HFFc6 (cell line): ENCODE data around the gene RUBCNL. TPM values are rescaled to one million over a fixed set of nuclear protein-coding genes. Genes with fewer than 3 reads are reported as not detected.

Experiments used
- DNase-seq: peaks from one replicate; pipeline ENCODE4 v3.0.0-alpha.2; 2018
- H3K27ac Mint-ChIP-seq: 2 replicates; pipeline ENCODE4 v1.8.0; 2020; ENCODE audit warnings: mild to moderate bottlenecking, mixed read lengths
- H3K27me3 Mint-ChIP-seq: 2 replicates; pipeline ENCODE4 v1.8.0; 2021; ENCODE audit warnings: mild to moderate bottlenecking, moderate library complexity, mixed read lengths; ENCODE audit not compliant: insufficient read depth
- H3K36me3 Mint-ChIP-seq: 2 replicates; pipeline ENCODE4 v1.8.0; 2021; ENCODE audit warnings: low read depth, mixed read lengths
- H3K4me1 Mint-ChIP-seq: 2 replicates; pipeline ENCODE4 v1.8.0; 2020; ENCODE audit warnings: low read depth, mixed read lengths
- H3K4me3 Mint-ChIP-seq: 2 replicates; pipeline ENCODE4 v1.8.0; 2020; ENCODE audit warnings: mild to moderate bottlenecking, moderate library complexity, mixed read lengths
- H3K9me3 Mint-ChIP-seq: 2 replicates; pipeline ENCODE4 v1.8.0; 2020; ENCODE audit warnings: mild to moderate bottlenecking, mixed read lengths
- CTCF ChIP-seq: fragments of 200-600 bp; sonication (generic); IDR thresholded peaks from 2 replicates; pipeline ENCODE4 v1.5.0; 2021; ENCODE audit warnings: antibody characterized with exemption, mild to moderate bottlenecking
- total RNA-seq, 6 experiments: library from RNA; stranded (reverse); fragmentation: NEBNext Ultra II Directional; extraction: Animal tissue kit (Norgen Biotek cat#: 25700); gene quantifications; 2 replicates in 1 of 6; 3 replicates in 5 of 6; pipeline ENCODE4 v1.2.3, GENCODE V29; 2021

Gene RUBCNL
- total RNA-seq, 6 experiments from 2014 or later: not detected

GRCh38 chr13:46296115-46296822, 90.8 kb downstream of the RUBCNL start:
- Mint-ChIP-seq H3K36me3 (no peaks in the 10 kb centered on the region), H3K4me1 (peaks cover 41% of the 10 kb centered on the region), H3K27ac (peak overlapping the region; percentile 85), H3K27me3 (no peaks in the 10 kb centered on the region; the same call in 1 of the 2 replicates), H3K4me3 (peak overlapping the region; percentile 38; the same call in 1 of the 2 replicates), H3K9me3 (no peaks in the 10 kb centered on the region; the same call in 1 of the 2 replicates)
- no peak for TF ChIP-seq CTCF
- DNase-seq: peak; percentile 94

- peaks cover 41% of the 10 kb centered on the region for H3K4me1 Mint-ChIP-seq
- DNase-seq: peak; percentile 11
- H3K36me3 Mint-ChIP-seq: no peaks in the 10 kb centered on the region
- H3K4me3 Mint-ChIP-seq: peak overlapping the region; percentile 38; the same call in 1 of the 2 replicates
- no peaks in the 10 kb centered on the region; the same call in 1 of the 2 replicates for H3K9me3 Mint-ChIP-seq
- H3K27me3 Mint-ChIP-seq: no peaks in the 10 kb centered on the region; the same call in 1 of the 2 replicates
- no peak for TF ChIP-seq CTCF
- peak overlapping the region; percentile 85; the same call in 1 of the 2 replicates for H3K27ac Mint-ChIP-seq
Measured at GRCh38 chr13:46295491-46296114, 91.4 kb downstream of the RUBCNL start.

GRCh38 chr13:46293436-46293835, 93.6 kb downstream of the RUBCNL start:
- DNase-seq: no peak
- no peaks in the 10 kb centered on the region for H3K36me3 Mint-ChIP-seq
- no peak overlapping the region for H3K4me3 Mint-ChIP-seq
- H3K27me3 Mint-ChIP-seq: no peaks in the 10 kb centered on the region; the same call in 1 of the 2 replicates
- H3K27ac Mint-ChIP-seq: no peak overlapping the region
- peaks cover 33% of the 10 kb centered on the region for H3K4me1 Mint-ChIP-seq
- TF ChIP-seq CTCF: no peak
- no peaks in the 10 kb centered on the region; the same call in 1 of the 2 replicates for H3K9me3 Mint-ChIP-seq

Other genes starting within 250 kb of the RUBCNL start
- gene LCP1, start 205.1 kb downstream of the RUBCNL start, total RNA-seq: under 1 TPM in 1 of 6 experiments, not detected in 5; 0.05 TPM
- gene LRRC63, start 175.3 kb downstream of the RUBCNL start, total RNA-seq: not detected
- 10 to 100 TPM; 11.3 to 13.9 (median 12.5) TPM for gene LRCH1, start 165.9 kb upstream of the RUBCNL start, total RNA-seq